Fibroblast of mammary gland (primary cell): ENCODE measurements around the gene CAND2.

Experiments used
- DNase-seq: peaks from one replicate; pipeline ENCODE4 v3.0.0-alpha.2; 2010; ENCODE audit warnings: low read depth
- H3K4me3 ChIP-seq: 2 replicates; pipeline ENCODE4 v1.5.1; 2011; ENCODE audit warnings: low read depth, mild to moderate bottlenecking, low read length, moderate library complexity; ENCODE audit not compliant: control insufficient read depth
- TF ChIP-seq, protein P1 (sequence below): conservative IDR thresholded peaks from 2 replicates; pipeline ENCODE4 v1.5.1; 2011; ENCODE audit warnings: low read depth, low read length, inconsistent platforms; ENCODE audit not compliant: control insufficient read depth, insufficient read depth

Gene CAND2

DNA sequence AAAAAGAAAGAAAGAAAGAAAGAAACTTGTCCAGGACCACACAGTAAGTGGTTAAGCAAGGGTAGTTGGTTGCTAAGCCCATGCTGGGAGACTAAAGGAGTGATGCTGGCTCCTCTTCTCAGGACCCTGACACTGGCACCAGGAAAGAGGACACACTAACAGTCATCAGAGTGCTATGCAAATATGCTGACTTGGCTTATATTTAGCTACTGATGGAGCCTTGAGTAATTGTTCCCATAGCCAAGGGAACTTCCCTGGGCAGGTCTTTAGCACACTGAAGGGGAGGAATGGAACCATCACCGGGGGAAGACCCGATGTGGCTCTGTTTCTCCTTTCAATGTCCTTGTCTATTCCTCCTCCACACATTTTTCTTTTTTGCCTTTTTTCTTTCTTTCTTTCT lies 43.7 kb upstream of the CAND2 start:
- TF ChIP-seq, protein P1, sequence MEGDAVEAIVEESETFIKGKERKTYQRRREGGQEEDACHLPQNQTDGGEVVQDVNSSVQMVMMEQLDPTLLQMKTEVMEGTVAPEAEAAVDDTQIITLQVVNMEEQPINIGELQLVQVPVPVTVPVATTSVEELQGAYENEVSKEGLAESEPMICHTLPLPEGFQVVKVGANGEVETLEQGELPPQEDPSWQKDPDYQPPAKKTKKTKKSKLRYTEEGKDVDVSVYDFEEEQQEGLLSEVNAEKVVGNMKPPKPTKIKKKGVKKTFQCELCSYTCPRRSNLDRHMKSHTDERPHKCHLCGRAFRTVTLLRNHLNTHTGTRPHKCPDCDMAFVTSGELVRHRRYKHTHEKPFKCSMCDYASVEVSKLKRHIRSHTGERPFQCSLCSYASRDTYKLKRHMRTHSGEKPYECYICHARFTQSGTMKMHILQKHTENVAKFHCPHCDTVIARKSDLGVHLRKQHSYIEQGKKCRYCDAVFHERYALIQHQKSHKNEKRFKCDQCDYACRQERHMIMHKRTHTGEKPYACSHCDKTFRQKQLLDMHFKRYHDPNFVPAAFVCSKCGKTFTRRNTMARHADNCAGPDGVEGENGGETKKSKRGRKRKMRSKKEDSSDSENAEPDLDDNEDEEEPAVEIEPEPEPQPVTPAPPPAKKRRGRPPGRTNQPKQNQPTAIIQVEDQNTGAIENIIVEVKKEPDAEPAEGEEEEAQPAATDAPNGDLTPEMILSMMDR, result no peak
- no peak overlapping the region for H3K4me3 ChIP-seq
- no peak for DNase-seq

DNA sequence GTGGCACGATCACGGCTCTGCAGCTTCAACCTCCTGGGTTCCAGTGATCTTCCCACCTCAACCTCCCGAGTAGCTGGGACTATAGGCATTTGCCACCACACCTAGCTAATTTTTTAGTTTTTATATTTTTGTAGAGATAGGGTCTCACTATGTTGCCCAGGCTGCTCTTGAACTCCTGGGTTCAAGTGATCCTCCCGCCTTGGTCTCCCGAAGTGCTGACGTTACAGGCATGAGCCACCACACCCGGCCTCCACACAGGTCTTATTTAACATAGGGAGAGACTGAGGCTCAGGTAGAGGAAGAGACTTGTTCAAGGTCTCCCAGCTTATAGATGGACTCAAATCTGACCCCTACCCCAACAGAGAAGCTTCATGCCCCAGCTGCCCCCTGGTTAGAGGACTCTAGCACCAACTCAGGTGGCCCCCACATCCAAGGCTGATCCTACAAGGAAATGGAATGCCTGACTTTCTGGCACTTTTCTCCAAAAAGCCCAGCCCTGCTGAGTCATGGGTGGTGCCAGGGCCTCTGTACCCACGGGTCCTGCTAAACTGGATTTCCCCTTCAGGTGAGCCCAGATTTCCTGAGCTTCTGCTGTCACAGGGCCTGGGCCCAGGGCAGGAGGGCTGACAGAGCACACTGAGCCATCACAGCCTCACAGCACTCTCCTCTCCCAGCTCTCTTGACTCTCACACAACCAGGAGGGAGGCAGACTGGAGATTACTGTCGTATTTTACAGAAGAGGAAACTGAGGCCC lies 43.0 kb upstream of the CAND2 start:
- no peak for DNase-seq
- TF ChIP-seq, protein P1, result no peak
- H3K4me3 ChIP-seq, result no peak overlapping the region

DNA sequence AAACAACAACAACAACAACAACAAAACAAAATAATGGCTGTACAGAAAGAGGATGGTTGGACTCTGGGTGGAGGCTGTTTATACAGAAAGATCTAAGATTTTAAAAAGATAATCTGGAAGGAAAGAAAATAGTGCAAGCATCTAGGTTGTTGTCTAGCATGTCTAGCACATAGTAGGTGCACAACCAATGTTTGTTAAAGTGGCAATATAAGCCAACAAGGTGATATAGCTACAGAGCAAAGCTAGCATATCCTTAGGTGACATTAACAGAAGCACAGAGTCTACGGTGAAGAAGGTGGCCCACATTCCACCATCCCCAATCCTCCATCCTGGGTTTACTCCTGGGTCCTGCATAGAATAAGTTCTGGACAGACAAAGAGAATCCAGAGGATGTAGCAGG lies 42.2 kb upstream of the CAND2 start:
- DNase-seq, result no peak

DNA sequence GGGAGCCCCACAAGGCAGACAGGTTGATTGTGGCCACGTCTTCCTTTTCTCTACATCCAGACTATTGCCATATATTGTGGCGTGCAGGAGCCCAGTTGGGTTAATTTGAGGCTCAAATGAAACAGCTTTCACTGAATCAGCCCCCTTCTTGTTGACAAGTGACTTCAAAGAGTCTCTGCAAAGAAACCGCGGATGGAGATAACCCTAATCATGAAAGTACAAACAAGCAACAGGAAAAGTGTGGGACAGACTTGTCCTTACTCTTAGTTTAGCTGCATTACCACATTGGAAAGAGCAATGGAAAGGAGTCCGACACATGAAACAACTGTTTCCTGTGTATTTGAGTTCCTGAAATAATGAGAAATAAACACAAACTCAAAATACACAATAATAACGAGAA lies 40.7 kb upstream of the CAND2 start:
- H3K4me3 ChIP-seq, result no peak overlapping the region
- TF ChIP-seq, protein P1, result no peak
- DNase-seq, result no peak

More for the DNA sequence above, 42.2 kb upstream of the CAND2 start:
- TF ChIP-seq, protein P1, result no peak
- H3K4me3 ChIP-seq, result no peak overlapping the region

DNA sequence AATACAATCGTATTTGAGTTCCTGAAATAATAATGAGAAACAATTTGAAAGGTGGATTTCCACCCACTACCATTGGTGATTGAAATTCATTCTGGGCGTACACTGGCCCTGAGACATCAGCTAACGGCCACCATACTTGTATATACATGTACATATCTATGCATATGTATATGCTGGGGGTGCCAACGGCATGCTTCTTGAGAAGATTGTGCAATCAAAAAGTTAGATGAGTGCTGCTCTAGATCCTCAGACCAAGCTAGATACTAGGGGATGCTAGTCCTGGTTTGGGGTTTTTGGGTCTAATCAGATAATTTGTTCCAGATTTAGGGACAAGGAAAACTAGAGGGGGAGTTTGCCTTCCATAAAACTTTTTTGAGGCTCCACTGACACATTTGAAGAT lies 40.3 kb upstream of the CAND2 start:
- H3K4me3 ChIP-seq, result no peak overlapping the region
- no peak for DNase-seq
- TF ChIP-seq, protein P1, result no peak

DNA sequence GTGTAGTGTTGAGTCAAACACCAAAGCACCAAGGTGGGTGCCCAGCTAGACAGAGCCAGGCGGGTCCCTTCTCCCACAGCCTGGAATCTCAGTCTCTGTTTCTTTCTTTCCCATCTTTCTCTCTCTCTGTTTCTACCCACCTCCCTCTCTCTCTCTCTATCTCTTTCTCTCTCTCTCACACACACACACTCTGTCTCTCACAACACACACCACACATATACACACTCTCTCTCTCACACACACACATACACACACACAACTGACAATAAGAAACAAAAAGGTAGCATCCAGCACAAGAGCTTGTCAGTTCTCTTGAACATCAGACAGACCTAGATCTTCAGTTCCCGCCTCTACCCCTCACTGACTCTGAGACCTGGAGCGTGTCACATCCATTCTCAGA lies 39.8 kb upstream of the CAND2 start:
- no peak for DNase-seq
- no peak overlapping the region for H3K4me3 ChIP-seq
- TF ChIP-seq, protein P1, result no peak
